ENCODE results near the gene RAET1E. TPM values are rescaled to one million over a fixed set of nuclear protein-coding genes. Genes with fewer than 3 reads are reported as not detected.

The RAET1E gene
- total RNA-seq, 1 experiment from 2014 or later, result not detected

DNA sequence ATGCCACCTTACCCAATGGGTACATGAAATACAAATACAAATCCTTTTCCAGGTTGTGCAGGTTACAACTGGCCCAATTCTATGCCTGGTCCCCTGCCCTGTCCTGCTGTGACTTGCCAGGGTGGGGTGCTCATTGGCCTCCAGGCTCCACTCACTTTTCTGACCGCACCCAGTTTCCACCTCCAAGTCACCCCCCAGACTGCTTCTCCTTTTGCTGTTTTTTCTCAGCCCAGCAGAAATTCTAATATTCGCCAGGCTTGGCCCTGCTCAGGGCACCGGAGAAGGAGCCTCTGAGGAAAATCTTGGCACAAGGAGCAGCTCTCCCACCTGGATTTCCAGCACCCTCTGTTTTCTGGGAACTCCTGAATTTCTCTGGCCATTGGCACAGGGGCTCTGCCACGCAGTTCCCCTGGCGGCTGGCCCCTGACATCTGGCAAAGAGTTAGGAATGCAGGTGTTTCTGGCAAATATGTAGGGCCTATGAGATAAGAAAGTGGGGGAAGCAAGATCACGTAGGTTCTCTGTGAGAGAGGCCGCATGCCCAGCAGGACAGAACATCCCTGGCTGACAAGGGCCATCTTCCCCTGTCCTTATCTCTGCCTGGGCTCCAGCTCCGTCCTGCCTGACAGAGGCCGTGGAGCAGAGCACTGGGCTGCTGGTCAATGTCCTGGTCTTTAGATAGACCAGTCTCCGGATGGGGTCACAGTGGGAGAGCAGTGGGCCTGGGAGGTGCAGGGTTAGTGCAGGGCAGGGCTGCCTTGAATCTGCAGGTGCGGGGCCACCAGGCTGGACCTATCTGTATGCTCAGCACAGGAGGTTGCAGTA is 2.9 kb upstream of the RAET1E start:
- no peaks in the 10 kb centered on the region for H3K79me2 ChIP-seq (ENCODE audit: insufficient read depth, low read length)
- no peak overlapping the region for H4K5ac ChIP-seq (ENCODE audit: insufficient read length, low read depth, low read length)
- no peak overlapping the region for H2AFZ ChIP-seq (ENCODE audit: low read length)
- H3K18ac ChIP-seq (ENCODE audit: insufficient read length, low read depth, low read length), result no peak overlapping the region
- TF ChIP-seq, protein P1, sequence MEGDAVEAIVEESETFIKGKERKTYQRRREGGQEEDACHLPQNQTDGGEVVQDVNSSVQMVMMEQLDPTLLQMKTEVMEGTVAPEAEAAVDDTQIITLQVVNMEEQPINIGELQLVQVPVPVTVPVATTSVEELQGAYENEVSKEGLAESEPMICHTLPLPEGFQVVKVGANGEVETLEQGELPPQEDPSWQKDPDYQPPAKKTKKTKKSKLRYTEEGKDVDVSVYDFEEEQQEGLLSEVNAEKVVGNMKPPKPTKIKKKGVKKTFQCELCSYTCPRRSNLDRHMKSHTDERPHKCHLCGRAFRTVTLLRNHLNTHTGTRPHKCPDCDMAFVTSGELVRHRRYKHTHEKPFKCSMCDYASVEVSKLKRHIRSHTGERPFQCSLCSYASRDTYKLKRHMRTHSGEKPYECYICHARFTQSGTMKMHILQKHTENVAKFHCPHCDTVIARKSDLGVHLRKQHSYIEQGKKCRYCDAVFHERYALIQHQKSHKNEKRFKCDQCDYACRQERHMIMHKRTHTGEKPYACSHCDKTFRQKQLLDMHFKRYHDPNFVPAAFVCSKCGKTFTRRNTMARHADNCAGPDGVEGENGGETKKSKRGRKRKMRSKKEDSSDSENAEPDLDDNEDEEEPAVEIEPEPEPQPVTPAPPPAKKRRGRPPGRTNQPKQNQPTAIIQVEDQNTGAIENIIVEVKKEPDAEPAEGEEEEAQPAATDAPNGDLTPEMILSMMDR (conservative IDR thresholded peaks at IDR 0.05), result no peak
- H3K9ac ChIP-seq (ENCODE audit: extremely low read depth, insufficient read length, low read length), result no peak overlapping the region
- H3K9me3 ChIP-seq (ENCODE audit: control insufficient read depth, low read depth, low read length), result no peaks in the 10 kb centered on the region
- no peaks in the 10 kb centered on the region; the same call in 1 of the 2 replicates for H3K27me3 ChIP-seq (ENCODE audit: insufficient read depth, low read length)
- H2BK20ac ChIP-seq (ENCODE audit: low read depth, low read length, poor library complexity, severe bottlenecking), result no peak overlapping the region
- H3K23me2 ChIP-seq (ENCODE audit: insufficient read length, low read depth, low read length, poor library complexity, severe bottlenecking), result no peaks in the 10 kb centered on the region
- no peak overlapping the region for H4K91ac ChIP-seq (ENCODE audit: insufficient read length, low read depth, low read length)
- H4K8ac ChIP-seq (replicated peaks; ENCODE audit: insufficient read length, low read depth, low read length), result no peak overlapping the region
- H3K4ac ChIP-seq (ENCODE audit: low read depth, low read length), result no peak overlapping the region
- H3K14ac ChIP-seq (ENCODE audit: insufficient read depth, low read length), result no peak overlapping the region
- H3K4me3 Mint-ChIP-seq, result no peak overlapping the region
- H3K27ac Mint-ChIP-seq, result no peak overlapping the region
- H3K4me1 Mint-ChIP-seq, result peaks cover 3 to 7% of the 10 kb centered on the region in 2 experiments; a peak in 2 of 4 replicates
- no peak overlapping the region for H3K56ac ChIP-seq (ENCODE audit: insufficient read length, low read depth, low read length)
- H3T11ph ChIP-seq (ENCODE audit: low read length), result no peak overlapping the region
- DNase-seq, result no peak
- H3K4me1 ChIP-seq (ENCODE audit: insufficient read depth, low read length), result no peaks in the 10 kb centered on the region
- no peaks in the 10 kb centered on the region for H3K79me1 ChIP-seq (ENCODE audit: insufficient read depth, low read depth, low read length, poor library complexity, severe bottlenecking)
- no peaks in the 10 kb centered on the region for H3K9me3 Mint-ChIP-seq
- no peak overlapping the region for H3K23ac ChIP-seq (ENCODE audit: insufficient read length, low read depth, low read length)
- H2BK12ac ChIP-seq (ENCODE audit: insufficient read length, low read depth, low read length), result no peak overlapping the region
- H2BK120ac ChIP-seq (ENCODE audit: low read depth, low read length, poor library complexity, severe bottlenecking), result no peak overlapping the region
- H2BK5ac ChIP-seq (ENCODE audit: insufficient read length, low read length), result no peak overlapping the region
- peaks cover 22% of the 10 kb centered on the region for H3K27me3 Mint-ChIP-seq (ENCODE audit: low read depth)
- no peak overlapping the region for H3K27ac ChIP-seq (ENCODE audit: insufficient read length, low read depth, low read length)
- no peak overlapping the region for H2BK15ac ChIP-seq (ENCODE audit: low read depth, low read length)
- H3K4me2 ChIP-seq (ENCODE audit: insufficient read depth, insufficient read length, low read length), result no peak overlapping the region
- H4K20me1 ChIP-seq (ENCODE audit: control insufficient read depth, insufficient read depth, insufficient read length), result no peaks in the 10 kb centered on the region
- WGBS (ENCODE audit: extremely low coverage, insufficient read length, low lambda C conversion rate), result no CpG with 5 or more reads among the region's 11 CpGs
- peaks cover 0 to 2% (median 0%) of the 10 kb centered on the region in 3 experiments; a peak in 1 of 7 replicates for H3K36me3 Mint-ChIP-seq (ENCODE audit: insufficient read depth in 1 of 3, low read depth in 3 of 3)
- H2AK5ac ChIP-seq (ENCODE audit: insufficient read length, low read length), result no peak overlapping the region
